Neural cell (in vitro differentiated cells): ENCODE measurements around the gene AS3MT. TPM values are rescaled to one million over a fixed set of nuclear protein-coding genes. Genes with fewer than 3 reads are reported as not detected.

Experiments
- H2AFZ ChIP-seq: fragments of 200-600, 300-800 bp; sonication (generic), shearing (Covaris generic); 2 replicates; pipeline ENCODE4 v1.6.0; 2014; ENCODE audit warnings: low read depth, mild to moderate bottlenecking, antibody characterized with exemption, low read length, moderate library complexity
- H3F3A ChIP-seq: fragments of 200-600 bp; shearing (Covaris generic); 2 replicates; pipeline ENCODE4 v1.6.1; 2016; ENCODE audit warnings: mild to moderate bottlenecking, moderate library complexity, mixed read lengths, antibody characterized with exemption, low read length; ENCODE audit not compliant: insufficient read depth, poor library complexity, severe bottlenecking
- H3K27ac ChIP-seq: fragments of 200-600, 300-800 bp; sonication (generic), shearing (Covaris generic); 2 replicates; pipeline ENCODE4 v1.5.1; 2014; ENCODE audit warnings: mild to moderate bottlenecking, low read length, moderate library complexity
- H3K27me3 ChIP-seq: fragments of 300-800, 200-600 bp; sonication (generic), shearing (Covaris generic); 2 replicates; pipeline ENCODE4 v1.6.0; 2014; ENCODE audit warnings: mild to moderate bottlenecking, low read depth, low read length, moderate library complexity; ENCODE audit not compliant: insufficient read depth
- H3K36me3 ChIP-seq: fragments of 300-800, 200-600 bp; sonication (generic), shearing (Covaris generic); 2 replicates; pipeline ENCODE4 v1.5.1; 2014; ENCODE audit warnings: mild to moderate bottlenecking, antibody characterized with exemption, low read length, moderate library complexity; ENCODE audit not compliant: insufficient read depth
- H3K4me2 ChIP-seq: fragments of 300-800, 200-600 bp; sonication (generic), shearing (Covaris generic); 2 replicates; pipeline ENCODE4 v1.6.0; 2014; ENCODE audit warnings: mild to moderate bottlenecking, low read length
- H3K4me3 ChIP-seq: fragments of 300-800, 200-600 bp; sonication (generic), shearing (Covaris generic); 2 replicates; pipeline ENCODE4 v1.5.1; 2014; ENCODE audit warnings: mild to moderate bottlenecking, low read length, moderate library complexity
- H3K79me2 ChIP-seq: fragments of 200-600 bp; shearing (Covaris generic); replicated peaks from 2 replicates; pipeline ENCODE4 v1.6.0; 2014; ENCODE audit warnings: mild to moderate bottlenecking, low read length, moderate library complexity; ENCODE audit not compliant: insufficient read depth
- H3K9ac ChIP-seq: fragments of 300-800, 200-600 bp; sonication (generic), shearing (Covaris generic); 2 replicates; pipeline ENCODE4 v1.6.1; 2016; ENCODE audit warnings: mild to moderate bottlenecking, low read length, mixed read lengths
- H3K9me2 ChIP-seq: fragments of 200-600 bp; shearing (Covaris generic); 2 replicates; pipeline ENCODE4 v1.6.1; 2016; ENCODE audit warnings: mild to moderate bottlenecking, low read length, mixed read lengths; ENCODE audit not compliant: insufficient read depth
- H3K9me3 ChIP-seq: fragments of 200-600, 300-800 bp; sonication (generic), shearing (Covaris generic); 2 replicates; pipeline ENCODE4 v1.6.1; 2016; ENCODE audit warnings: mild to moderate bottlenecking, mixed run types, low read length, moderate library complexity, mixed read lengths
- H4K20me1 ChIP-seq: fragments of 200-600 bp; shearing (Covaris generic); 2 replicates; pipeline ENCODE4 v1.6.1; 2016; ENCODE audit warnings: mild to moderate bottlenecking, mixed run types; ENCODE audit not compliant: insufficient read depth
- EP300 ChIP-seq: fragments of 450-650 bp; conservative IDR thresholded peaks from 2 replicates; pipeline ENCODE4 v1.6.1; 2014; ENCODE audit warnings: antibody characterized with exemption, mild to moderate bottlenecking, moderate library complexity; ENCODE audit not compliant: poor library complexity, severe bottlenecking
- EZH2 ChIP-seq: fragments of 200-600, 300-800 bp; shearing (Covaris generic), sonication (generic); IDR thresholded peaks from 2 replicates; pipeline ENCODE4 v1.6.1; 2014; ENCODE audit warnings: antibody characterized with exemption, low read length, borderline replicate concordance, mild to moderate bottlenecking; ENCODE audit not compliant: insufficient read depth, poor library complexity, severe bottlenecking
- MXI1 ChIP-seq: fragments of 450-650 bp; conservative IDR thresholded peaks from 2 replicates; pipeline ENCODE4 v1.6.1; 2014; ENCODE audit warnings: antibody characterized with exemption, mild to moderate bottlenecking; ENCODE audit not compliant: poor library complexity, severe bottlenecking
- POLR2AphosphoS5 ChIP-seq: IDR thresholded peaks from 2 replicates; pipeline ENCODE4 v1.6.1; 2012
- RAD21 ChIP-seq: fragments of 450-650 bp; conservative IDR thresholded peaks from 2 replicates; pipeline ENCODE4 v1.6.1; 2014; ENCODE audit warnings: antibody characterized with exemption, mild to moderate bottlenecking, moderate library complexity
- SMC3 ChIP-seq: fragments of 450-650 bp; conservative IDR thresholded peaks from 2 replicates; pipeline ENCODE4 v1.6.1; 2014; ENCODE audit warnings: antibody characterized with exemption, mild to moderate bottlenecking, moderate library complexity; ENCODE audit not compliant: poor library complexity
- TAF1 ChIP-seq: IDR thresholded peaks from 2 replicates; pipeline ENCODE4 v1.6.1; 2012; ENCODE audit warnings: low read depth
- polyA plus RNA-seq: library from polyadenylated mRNA; depleted of rRNA; stranded (reverse); fragments of >200 nt; gene quantifications from 2 replicates; pipeline ENCODE4 v1.2.3, GENCODE V29; 2014
- TF ChIP-seq, protein P1 (sequence below): fragments of 450-650 bp; IDR thresholded peaks from 2 replicates; pipeline ENCODE4 v1.5.1; 2014; ENCODE audit warnings: antibody characterized with exemption, mild to moderate bottlenecking, moderate library complexity; ENCODE audit not compliant: poor library complexity, severe bottlenecking
- TF ChIP-seq, protein P2 (sequence below): IDR thresholded peaks from 2 replicates; pipeline ENCODE4 v1.6.1; 2012; ENCODE audit warnings: borderline replicate concordance

AS3MT gene
- polyA plus RNA-seq, 1 donor from 2014 or later: 17.6 TPM

DNA sequence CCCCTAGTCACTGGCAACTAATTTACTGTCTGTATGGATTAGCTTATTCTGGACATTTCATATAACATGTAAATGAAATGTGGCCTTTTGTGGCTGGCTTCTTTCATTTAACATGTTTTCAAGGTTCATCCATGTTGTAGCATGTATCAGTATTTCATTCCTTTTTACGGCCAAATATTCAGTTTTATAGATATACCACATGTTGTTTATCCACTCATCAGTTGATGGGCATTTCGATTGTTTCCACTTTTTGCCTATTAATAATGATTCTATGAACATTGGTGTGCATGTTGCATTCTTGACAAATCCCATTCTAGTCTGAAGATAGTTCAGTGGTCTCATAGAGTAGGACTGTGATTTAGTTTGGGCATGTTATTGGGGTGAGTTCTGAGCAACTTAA, 61.5 kb downstream of the AS3MT start:
- Histone ChIP-seq H3F3A (no peaks in the 10 kb centered on the region), H3K36me3 (no peaks in the 10 kb centered on the region), H3K9me3 (no peaks in the 10 kb centered on the region), H2AFZ (no peak overlapping the region), H3K27me3 (no peaks in the 10 kb centered on the region), H3K27ac (no peak overlapping the region), H3K79me2 (no peaks in the 10 kb centered on the region), H3K9me2 (no peaks in the 10 kb centered on the region), H3K4me2 (no peak overlapping the region), H4K20me1 (no peaks in the 10 kb centered on the region), H3K9ac (no peak overlapping the region), H3K4me3 (no peak overlapping the region)
- no peak for TF ChIP-seq TAF1
- TF ChIP-seq, protein P1, sequence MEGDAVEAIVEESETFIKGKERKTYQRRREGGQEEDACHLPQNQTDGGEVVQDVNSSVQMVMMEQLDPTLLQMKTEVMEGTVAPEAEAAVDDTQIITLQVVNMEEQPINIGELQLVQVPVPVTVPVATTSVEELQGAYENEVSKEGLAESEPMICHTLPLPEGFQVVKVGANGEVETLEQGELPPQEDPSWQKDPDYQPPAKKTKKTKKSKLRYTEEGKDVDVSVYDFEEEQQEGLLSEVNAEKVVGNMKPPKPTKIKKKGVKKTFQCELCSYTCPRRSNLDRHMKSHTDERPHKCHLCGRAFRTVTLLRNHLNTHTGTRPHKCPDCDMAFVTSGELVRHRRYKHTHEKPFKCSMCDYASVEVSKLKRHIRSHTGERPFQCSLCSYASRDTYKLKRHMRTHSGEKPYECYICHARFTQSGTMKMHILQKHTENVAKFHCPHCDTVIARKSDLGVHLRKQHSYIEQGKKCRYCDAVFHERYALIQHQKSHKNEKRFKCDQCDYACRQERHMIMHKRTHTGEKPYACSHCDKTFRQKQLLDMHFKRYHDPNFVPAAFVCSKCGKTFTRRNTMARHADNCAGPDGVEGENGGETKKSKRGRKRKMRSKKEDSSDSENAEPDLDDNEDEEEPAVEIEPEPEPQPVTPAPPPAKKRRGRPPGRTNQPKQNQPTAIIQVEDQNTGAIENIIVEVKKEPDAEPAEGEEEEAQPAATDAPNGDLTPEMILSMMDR: no peak
- TF ChIP-seq POLR2AphosphoS5: no peak
- TF ChIP-seq EZH2: no peak
- TF ChIP-seq SMC3: no peak
- TF ChIP-seq, protein P2, sequence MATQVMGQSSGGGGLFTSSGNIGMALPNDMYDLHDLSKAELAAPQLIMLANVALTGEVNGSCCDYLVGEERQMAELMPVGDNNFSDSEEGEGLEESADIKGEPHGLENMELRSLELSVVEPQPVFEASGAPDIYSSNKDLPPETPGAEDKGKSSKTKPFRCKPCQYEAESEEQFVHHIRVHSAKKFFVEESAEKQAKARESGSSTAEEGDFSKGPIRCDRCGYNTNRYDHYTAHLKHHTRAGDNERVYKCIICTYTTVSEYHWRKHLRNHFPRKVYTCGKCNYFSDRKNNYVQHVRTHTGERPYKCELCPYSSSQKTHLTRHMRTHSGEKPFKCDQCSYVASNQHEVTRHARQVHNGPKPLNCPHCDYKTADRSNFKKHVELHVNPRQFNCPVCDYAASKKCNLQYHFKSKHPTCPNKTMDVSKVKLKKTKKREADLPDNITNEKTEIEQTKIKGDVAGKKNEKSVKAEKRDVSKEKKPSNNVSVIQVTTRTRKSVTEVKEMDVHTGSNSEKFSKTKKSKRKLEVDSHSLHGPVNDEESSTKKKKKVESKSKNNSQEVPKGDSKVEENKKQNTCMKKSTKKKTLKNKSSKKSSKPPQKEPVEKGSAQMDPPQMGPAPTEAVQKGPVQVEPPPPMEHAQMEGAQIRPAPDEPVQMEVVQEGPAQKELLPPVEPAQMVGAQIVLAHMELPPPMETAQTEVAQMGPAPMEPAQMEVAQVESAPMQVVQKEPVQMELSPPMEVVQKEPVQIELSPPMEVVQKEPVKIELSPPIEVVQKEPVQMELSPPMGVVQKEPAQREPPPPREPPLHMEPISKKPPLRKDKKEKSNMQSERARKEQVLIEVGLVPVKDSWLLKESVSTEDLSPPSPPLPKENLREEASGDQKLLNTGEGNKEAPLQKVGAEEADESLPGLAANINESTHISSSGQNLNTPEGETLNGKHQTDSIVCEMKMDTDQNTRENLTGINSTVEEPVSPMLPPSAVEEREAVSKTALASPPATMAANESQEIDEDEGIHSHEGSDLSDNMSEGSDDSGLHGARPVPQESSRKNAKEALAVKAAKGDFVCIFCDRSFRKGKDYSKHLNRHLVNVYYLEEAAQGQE: no peak
- TF ChIP-seq MXI1: no peak
- no peak for TF ChIP-seq RAD21
- no peak for TF ChIP-seq EP300

DNA sequence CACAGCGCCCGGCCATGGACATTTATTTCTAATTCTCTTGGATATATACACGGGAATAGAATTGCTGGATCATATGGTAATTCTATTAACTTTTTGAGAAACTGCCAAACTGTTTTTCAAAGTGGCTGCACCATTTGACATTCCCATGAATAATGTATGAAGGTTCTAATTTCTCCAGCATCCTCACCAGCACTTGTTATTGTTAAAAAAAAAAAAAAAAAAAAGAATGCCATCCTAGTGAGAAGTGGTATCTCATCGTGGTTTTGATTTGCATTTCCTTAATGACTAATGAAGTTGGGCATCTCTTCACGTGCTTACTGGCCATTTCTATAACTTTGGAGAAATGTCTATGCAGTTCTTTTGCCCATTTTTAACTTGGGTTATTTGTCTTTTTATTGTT, 62.4 kb downstream of the AS3MT start:
- H3K9ac ChIP-seq: no peak overlapping the region

More for the DNA sequence above, 62.4 kb downstream of the AS3MT start:
- Histone ChIP-seq H3K4me2 (no peak overlapping the region), H3K4me3 (no peak overlapping the region), H3K9me3 (no peaks in the 10 kb centered on the region), H3K36me3 (no peaks in the 10 kb centered on the region), H4K20me1 (no peaks in the 10 kb centered on the region), H3F3A (no peaks in the 10 kb centered on the region), H3K27me3 (no peaks in the 10 kb centered on the region), H3K27ac (no peak overlapping the region), H3K79me2 (no peaks in the 10 kb centered on the region), H2AFZ (no peak overlapping the region), H3K9me2 (no peaks in the 10 kb centered on the region)
- TF ChIP-seq TAF1 (no peak), EP300 (no peak), RAD21 (no peak), MXI1 (no peak), POLR2AphosphoS5 (no peak), EZH2 (no peak), SMC3 (no peak)
- TF ChIP-seq, protein P1: no peak
- TF ChIP-seq, protein P2: no peak
